HEK293T (cell line): Measurements from ENCODE around the gene RBBP4.

Experiments used
- CTCF ChIA-PET: fragments of 350-600 bp; formaldehyde crosslinking; extraction: SDS; loops from one replicate; lab custom pipeline; 2021; ENCODE audit warnings: antibody characterized with exemption, inconsistent platforms; lab: Yijun Ruan, JAX
- POLR2A ChIA-PET: fragments of 350-600 bp; formaldehyde crosslinking; extraction: SDS; loops from one replicate; lab custom pipeline; 2020; ENCODE audit warnings: antibody characterized with exemption, inconsistent platforms; lab: Yijun Ruan, JAX
- DNase-seq: peaks from one replicate; pipeline ENCODE4 v3.0.0; 2012; ENCODE audit warnings: mixed read lengths; ENCODE audit errors: extremely low spot score
- ARNT ChIP-seq: fragments of 450-650 bp; IDR thresholded peaks from 2 replicates; pipeline ENCODE4 v1.6.1; 2017; ENCODE audit warnings: mild to moderate bottlenecking
- BHLHE40 ChIP-seq: fragments of 450-650 bp; IDR thresholded peaks from 2 replicates; pipeline ENCODE4 v1.6.1; 2016; ENCODE audit warnings: mild to moderate bottlenecking, moderate library complexity, borderline replicate concordance
- CTBP1 ChIP-seq: fragments of 450-650 bp; IDR thresholded peaks from 2 replicates; pipeline ENCODE4 v1.6.1; 2016; ENCODE audit warnings: borderline replicate concordance
- ELF4 ChIP-seq: fragments of 450-650 bp; IDR thresholded peaks from 2 replicates; pipeline ENCODE4 v1.6.1; 2017; ENCODE audit warnings: antibody characterized with exemption
- FOXA1 ChIP-seq: fragments of 450-650 bp; IDR thresholded peaks from 2 replicates; pipeline ENCODE4 v1.6.1; 2016; ENCODE audit warnings: mild to moderate bottlenecking
- FOXK2 ChIP-seq: fragments of 450-650 bp; IDR thresholded peaks from 2 replicates; pipeline ENCODE4 v1.6.1; 2016; ENCODE audit warnings: mild to moderate bottlenecking
- FOXM1 ChIP-seq: fragments of 450-650 bp; IDR thresholded peaks from 2 replicates; pipeline ENCODE4 v1.6.1; 2017; ENCODE audit warnings: mild to moderate bottlenecking, borderline replicate concordance
- HDGF ChIP-seq: fragments of 450-650 bp; IDR thresholded peaks from 2 replicates; pipeline ENCODE4 v1.6.1; 2017; ENCODE audit warnings: antibody characterized with exemption, borderline replicate concordance
- L3MBTL2 ChIP-seq: fragments of 450-650 bp; conservative IDR thresholded peaks from 2 replicates; pipeline ENCODE4 v1.6.1; 2016; ENCODE audit warnings: mild to moderate bottlenecking
- LEF1 ChIP-seq: fragments of 450-650 bp; IDR thresholded peaks from 2 replicates; pipeline ENCODE4 v1.6.1; 2017; ENCODE audit warnings: mild to moderate bottlenecking, borderline replicate concordance
- NFRKB ChIP-seq: fragments of 450-650 bp; IDR thresholded peaks from 2 replicates; pipeline ENCODE4 v1.6.1; 2016; ENCODE audit warnings: mild to moderate bottlenecking, moderate library complexity
- SP1 ChIP-seq: fragments of 450-650 bp; IDR thresholded peaks from 2 replicates; pipeline ENCODE4 v1.6.1; 2017
- SUZ12 ChIP-seq: fragments of 450-650 bp; IDR thresholded peaks from 2 replicates; pipeline ENCODE4 v1.6.1; 2016; ENCODE audit warnings: mild to moderate bottlenecking
- TARDBP ChIP-seq: fragments of 450-650 bp; IDR thresholded peaks from 2 replicates; pipeline ENCODE4 v1.6.1; 2016
- ZNF384 ChIP-seq: fragments of 450-650 bp; IDR thresholded peaks from 2 replicates; pipeline ENCODE4 v1.6.1; 2016
- TF ChIP-seq, protein P1 (sequence below): fragments of 450-650 bp; IDR thresholded peaks from 2 replicates; pipeline ENCODE4 v1.6.1; 2016

The RBBP4 gene

DNA sequence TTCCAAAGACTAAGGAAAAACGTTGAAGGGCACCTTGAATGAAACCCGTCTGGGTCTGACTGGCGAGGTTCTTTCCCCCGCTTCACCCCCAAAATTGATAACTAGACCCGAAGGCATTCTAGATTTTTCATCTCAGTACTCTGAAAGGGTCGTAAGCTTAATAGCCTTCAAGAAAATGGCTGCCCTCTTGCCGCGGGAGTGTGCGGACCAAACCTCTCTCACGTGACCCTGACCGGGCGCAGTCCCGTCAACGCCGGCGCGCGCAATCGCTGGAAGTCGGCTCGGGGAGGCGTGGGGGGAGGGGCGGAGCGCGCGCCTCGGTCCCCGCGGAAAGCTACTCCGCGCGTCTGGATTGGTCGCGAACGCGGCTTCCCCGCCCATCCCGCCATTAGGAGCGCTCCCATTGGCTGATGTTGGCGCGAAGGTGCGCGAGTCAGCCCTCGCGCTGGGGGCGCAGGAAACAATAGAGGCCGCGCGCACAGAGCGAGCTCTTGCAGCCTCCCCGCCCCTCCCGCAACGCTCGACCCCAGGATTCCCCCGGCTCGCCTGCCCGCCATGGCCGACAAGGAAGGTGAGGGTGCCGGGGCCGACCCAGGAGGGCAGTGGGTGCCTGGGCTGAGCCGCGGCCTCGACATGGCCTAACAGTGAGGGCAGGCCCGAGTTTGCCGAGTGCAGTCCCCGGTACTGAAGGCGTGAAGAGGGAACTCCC, at the start of gene RBBP4:
Gene RBBP4 (plus strand): TSS at position 457 of the 709 bp plus-strand sequence. CDS start 99 bp downstream, at position 556.
- CTCF ChIA-PET: interaction anchor here (1.0 kb wide), 1 partner anchor 130 kb away, joined by 3 read pairs; no protein-coding TSS in a partner anchor
- peak; percentile 100 for DNase-seq

DNA sequence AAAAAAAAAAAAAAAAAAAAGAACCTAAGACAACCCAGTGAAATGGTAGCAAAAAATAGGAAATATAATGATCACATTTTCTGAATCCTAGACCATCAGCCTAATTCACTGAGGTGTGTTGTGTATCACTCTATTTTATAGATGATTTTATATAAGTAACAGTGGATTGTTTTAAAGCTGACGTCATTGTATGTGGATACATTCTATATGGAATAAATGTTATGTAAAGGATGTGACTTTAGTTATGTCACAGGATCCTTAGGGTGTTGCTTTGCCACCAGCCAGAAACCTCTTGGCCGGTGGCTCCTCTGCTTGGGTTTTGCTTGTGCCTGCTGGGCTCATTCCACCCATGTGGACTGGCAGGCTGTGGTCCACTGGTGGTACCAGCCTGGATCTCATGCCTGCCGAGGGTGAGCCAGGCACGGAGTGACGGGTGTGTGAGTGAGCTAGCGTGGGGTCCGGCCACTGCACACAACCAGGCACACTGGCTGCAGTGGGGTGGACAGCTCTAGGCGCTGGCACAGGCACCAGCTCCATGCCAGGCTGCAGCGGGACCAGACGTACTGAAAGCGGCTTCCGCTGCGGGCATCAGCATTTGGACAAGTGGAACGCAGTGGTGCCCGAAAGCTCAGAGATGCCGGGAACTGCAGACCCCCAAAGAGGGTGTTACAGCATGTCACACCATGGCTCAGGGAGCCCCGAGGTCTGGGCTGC, 45.1 kb upstream of the RBBP4 start:
- no peak for DNase-seq
- CTCF ChIA-PET: no interaction called here
- no peak for TF ChIP-seq NFRKB
- TF ChIP-seq L3MBTL2: no peak
- TF ChIP-seq FOXA1: no peak
- no peak for TF ChIP-seq ELF4
- no peak for TF ChIP-seq FOXM1
- no peak for TF ChIP-seq HDGF
- TF ChIP-seq CTBP1: no peak
- TF ChIP-seq SUZ12: no peak
- TF ChIP-seq, protein P1, sequence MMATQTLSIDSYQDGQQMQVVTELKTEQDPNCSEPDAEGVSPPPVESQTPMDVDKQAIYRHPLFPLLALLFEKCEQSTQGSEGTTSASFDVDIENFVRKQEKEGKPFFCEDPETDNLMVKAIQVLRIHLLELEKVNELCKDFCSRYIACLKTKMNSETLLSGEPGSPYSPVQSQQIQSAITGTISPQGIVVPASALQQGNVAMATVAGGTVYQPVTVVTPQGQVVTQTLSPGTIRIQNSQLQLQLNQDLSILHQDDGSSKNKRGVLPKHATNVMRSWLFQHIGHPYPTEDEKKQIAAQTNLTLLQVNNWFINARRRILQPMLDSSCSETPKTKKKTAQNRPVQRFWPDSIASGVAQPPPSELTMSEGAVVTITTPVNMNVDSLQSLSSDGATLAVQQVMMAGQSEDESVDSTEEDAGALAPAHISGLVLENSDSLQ: no peak
- no peak for TF ChIP-seq ZNF384
- TF ChIP-seq BHLHE40: no peak
- no peak for TF ChIP-seq SP1
- no peak for TF ChIP-seq ARNT
- no peak for TF ChIP-seq FOXK2
- TF ChIP-seq LEF1: no peak
- POLR2A ChIA-PET: no interaction called here

More for the DNA sequence above, at the start of gene RBBP4:
- peak; percentile 36; the same call in 1 of the 2 replicates for TF ChIP-seq LEF1
- TF ChIP-seq ZNF384: no peak
- TF ChIP-seq FOXA1: no peak
- TF ChIP-seq L3MBTL2: peak; percentile 99
- TF ChIP-seq, protein P1: peak; percentile 41; the same call in 1 of the 2 replicates
- peak; percentile 44; the same call in 1 of the 2 replicates for TF ChIP-seq CTBP1
- peak; percentile 77; the same call in 1 of the 2 replicates for TF ChIP-seq HDGF
- peak; percentile 83 for TF ChIP-seq FOXM1
- peak; percentile 98 for TF ChIP-seq NFRKB
- no peak for TF ChIP-seq SUZ12
- POLR2A ChIA-PET: interaction anchor here (0.6 to 1.5 kb wide), 27 partner anchors 9 to 1256 kb away, joined by 3 to 12 read pairs (median 4); partner anchors contain the start of genes BSDC1, S100PBP, SYNC and YARS1

DNA sequence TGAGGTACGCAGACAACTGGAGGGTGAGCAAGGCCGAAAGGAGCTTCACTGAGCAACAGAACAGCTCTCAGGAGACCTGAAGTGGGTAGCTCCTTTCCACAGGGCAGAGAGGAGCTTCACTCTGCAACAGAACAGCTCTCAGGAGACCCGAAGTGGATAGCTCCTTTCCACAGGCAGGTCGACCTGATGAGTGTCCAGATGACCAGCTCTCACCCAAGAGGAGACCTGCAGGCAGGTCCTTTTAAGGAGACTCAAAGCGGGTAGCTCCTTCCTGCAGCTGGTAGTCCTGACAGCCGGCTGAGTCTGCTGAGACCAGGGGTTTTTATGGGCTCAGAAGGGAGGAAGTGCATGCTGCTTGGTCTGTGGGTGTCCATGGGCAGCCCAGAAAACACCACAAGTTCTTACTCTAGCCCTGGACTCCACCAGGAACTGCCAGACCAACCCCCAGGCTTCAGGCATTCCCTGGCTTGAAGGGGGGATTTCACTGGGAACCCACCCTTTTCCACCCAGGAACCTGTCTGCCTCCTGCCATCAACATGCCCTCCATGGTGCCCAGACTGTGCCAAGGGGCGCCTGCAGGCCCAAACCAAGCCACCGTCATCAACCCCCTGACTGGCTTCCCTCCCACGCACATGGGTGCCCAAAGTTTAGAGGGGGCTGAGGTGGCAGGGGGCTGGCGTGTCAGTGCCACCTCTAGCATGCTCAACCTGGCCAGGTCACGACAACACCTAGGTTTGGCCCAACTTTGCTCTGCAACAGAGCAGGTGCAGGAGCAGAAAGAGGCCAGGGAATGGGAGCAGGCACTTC, 44.2 kb upstream of the RBBP4 start:
- ChIA-PET CTCF (no interaction called here), POLR2A (interaction anchor here (0.6 kb wide), 1 partner anchor 29 kb away, joined by 3 read pairs; no protein-coding TSS in a partner anchor)
- TF ChIP-seq NFRKB (no peak), SUZ12 (no peak), BHLHE40 (no peak)
- DNase-seq: no peak

DNA sequence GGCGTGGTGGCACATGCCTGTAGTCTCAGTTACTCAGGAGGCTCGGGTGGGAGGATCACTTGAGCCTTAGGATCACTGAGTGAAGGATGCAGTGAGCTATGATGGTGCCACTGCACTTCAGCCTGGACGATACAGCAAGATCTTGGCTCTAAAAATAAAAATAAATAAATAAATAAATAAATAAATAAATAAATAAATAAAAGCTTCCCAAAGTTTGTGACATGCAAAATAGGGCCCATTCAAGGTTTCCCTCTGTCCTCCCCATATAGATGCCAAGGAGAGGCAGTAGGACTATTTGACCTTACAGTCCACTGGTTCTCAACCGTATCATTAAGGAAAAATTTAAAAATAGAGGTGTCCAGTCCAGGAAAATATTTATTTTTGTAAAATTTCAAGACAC, 41.8 kb upstream of the RBBP4 start:
- no peak for DNase-seq
- TF ChIP-seq LEF1 (no peak), HDGF (no peak), BHLHE40 (no peak), ZNF384 (no peak), CTBP1 (no peak), NFRKB (no peak), FOXK2 (no peak), TARDBP (no peak), FOXA1 (no peak), SUZ12 (no peak), SP1 (no peak), L3MBTL2 (no peak), ARNT (no peak), ELF4 (no peak)
- TF ChIP-seq, protein P1: no peak
- CTCF ChIA-PET: interaction anchor here (0.5 kb wide), 1 partner anchor 87 kb away, joined by 3 read pairs; no protein-coding TSS in a partner anchor
- POLR2A ChIA-PET: interaction anchor here (1.4 kb wide), 1 partner anchor 89 kb away, joined by 6 read pairs; no protein-coding TSS in a partner anchor

DNA sequence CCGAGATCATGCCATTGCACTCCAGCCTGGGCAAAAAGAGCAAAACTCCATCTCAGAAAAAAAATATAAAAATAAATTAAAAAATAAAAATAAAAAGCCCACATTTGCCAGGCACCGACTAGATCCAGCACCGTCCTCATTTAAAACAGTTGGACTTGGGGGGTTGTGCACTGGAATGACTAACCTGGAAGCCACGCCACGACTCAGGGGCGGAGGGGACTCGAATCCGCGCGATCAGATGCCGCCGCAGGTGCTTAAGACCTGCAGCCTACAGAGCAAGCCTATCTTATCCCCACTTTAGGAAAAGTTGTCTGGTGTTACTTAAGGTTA, 39.2 kb upstream of the RBBP4 start:
- POLR2A ChIA-PET: interaction anchor here (0.8 to 2.2 kb wide), 13 partner anchors 9 to 218 kb away, joined by 3 to 12 read pairs (median 4); partner anchors contain the start of genes BSDC1 and RBBP4
- no peak for TF ChIP-seq L3MBTL2
- TF ChIP-seq LEF1: no peak
- no peak for TF ChIP-seq FOXK2
- no peak for TF ChIP-seq FOXA1
- TF ChIP-seq SP1: no peak
- TF ChIP-seq HDGF: no peak
- no peak for TF ChIP-seq FOXM1
- no peak for TF ChIP-seq ZNF384
- no peak for TF ChIP-seq BHLHE40
- TF ChIP-seq TARDBP: no peak
- no peak for TF ChIP-seq ELF4
- TF ChIP-seq ARNT: no peak
- TF ChIP-seq, protein P1: no peak
- no peak for TF ChIP-seq SUZ12
- TF ChIP-seq NFRKB: no peak
- TF ChIP-seq CTBP1: no peak
- no peak for DNase-seq
- CTCF ChIA-PET: interaction anchor here (1.6 kb wide), 1 partner anchor 92 kb away, joined by 6 read pairs; no protein-coding TSS in a partner anchor
